Measurements from ENCODE around the gene MDH2. TPM values are rescaled to one million over a fixed set of nuclear protein-coding genes. Genes with fewer than 3 reads are reported as not detected.

MDH2 gene
- total and polyA plus RNA-seq, 4 donors = 54.3 to 200 (median 85.6) TPM

- ATAC-seq (ENCODE audit: insufficient read depth, low FRiP score) (no peak), DNase-seq (no peak)
- H3K4me1 ChIP-seq (ENCODE audit: control insufficient read depth in 5 of 5, insufficient read depth in 5 of 5, low read length in 5 of 5) = no peaks in the 10 kb centered on the region
- H3K27ac ChIP-seq (ENCODE audit: low read depth in 1 of 2, low read length in 1 of 2) = no peak overlapping the region
- peaks cover 25 to 81% (median 40%) of the 10 kb centered on the region in 4 donors for H3K36me3 ChIP-seq (ENCODE audit: control insufficient read depth in 4 of 4, insufficient read depth in 4 of 4, low read length in 4 of 4)
- no peak overlapping the region for H3K9ac ChIP-seq (ENCODE audit: insufficient read depth in 1 of 2, low read length in 2 of 2)
- WGBS, 2 donors = 86 to 87% methylated on average over 14 of the region's 14 CpGs
- H3K27me3 ChIP-seq (ENCODE audit: control insufficient read depth in 3 of 3, insufficient read depth in 3 of 3, low read length in 2 of 3) = no peaks in the 10 kb centered on the region
- H3K4me3 ChIP-seq = no peak overlapping the region
- H3K9me3 ChIP-seq (ENCODE audit: control insufficient read depth in 4 of 4, insufficient read depth in 3 of 4, low read length in 3 of 4) = no peaks in the 10 kb centered on the region
- no peak for TF ChIP-seq CTCF (IDR thresholded peaks at IDR 0.05; ENCODE audit: control extremely low read depth, extremely low read depth)
These were observed 15.6 kb downstream of the MDH2 start for GRCh38 chr7:76063525-76063924.

DNA sequence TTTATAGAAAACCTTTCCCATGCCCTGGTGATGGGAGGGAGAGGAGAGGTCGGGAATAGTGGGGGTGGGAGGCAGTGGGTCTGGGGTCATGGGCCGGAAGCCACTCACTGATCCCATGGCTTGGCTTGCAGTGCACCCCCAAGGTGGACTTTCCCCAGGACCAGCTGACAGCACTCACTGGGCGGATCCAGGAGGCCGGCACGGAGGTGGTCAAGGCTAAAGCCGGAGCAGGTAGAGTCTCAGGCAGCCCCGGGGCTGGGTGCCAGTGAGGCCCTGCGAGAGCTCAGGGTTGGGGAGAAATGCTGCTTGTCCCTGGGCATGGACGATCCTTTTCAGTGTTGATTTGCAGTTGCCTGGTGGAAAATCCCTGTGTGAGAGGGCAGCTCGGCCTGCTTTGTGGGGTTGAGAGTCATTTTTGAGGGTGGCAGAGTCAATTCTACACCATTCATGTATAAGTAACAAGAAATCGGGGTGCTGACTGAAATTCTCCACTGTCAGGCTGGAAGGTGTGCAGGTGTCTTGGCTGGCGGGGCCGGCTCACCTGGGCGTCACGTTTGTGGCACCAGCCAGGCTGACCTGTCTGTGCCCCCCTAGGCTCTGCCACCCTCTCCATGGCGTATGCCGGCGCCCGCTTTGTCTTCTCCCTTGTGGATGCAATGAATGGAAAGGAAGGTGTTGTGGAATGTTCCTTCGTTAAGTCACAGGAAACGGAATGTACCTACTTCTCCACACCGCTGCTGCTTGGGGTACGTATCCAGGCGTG, 16.5 kb downstream of the MDH2 start:
- 95 to 96% methylated on average over 24 of the region's 24 CpGs for WGBS, 2 donors
- Histone ChIP-seq H3K4me3 (no peak overlapping the region), H3K27ac (ENCODE audit: low read depth in 1 of 2, low read length in 1 of 2) (no peak overlapping the region), H3K9ac (ENCODE audit: insufficient read depth in 1 of 2, low read length in 2 of 2) (no peak overlapping the region), H3K9me3 (ENCODE audit: control insufficient read depth in 4 of 4, insufficient read depth in 3 of 4, low read length in 3 of 4) (no peaks in the 10 kb centered on the region), H3K36me3 (ENCODE audit: control insufficient read depth in 4 of 4, insufficient read depth in 4 of 4, low read length in 4 of 4) (peaks cover 25 to 74% (median 33%) of the 10 kb centered on the region in 4 donors), H3K4me1 (ENCODE audit: control insufficient read depth in 5 of 5, insufficient read depth in 5 of 5, low read length in 5 of 5) (peaks cover 0 to 2% (median 0%) of the 10 kb centered on the region in 5 donors), H3K27me3 (ENCODE audit: control insufficient read depth in 3 of 3, insufficient read depth in 3 of 3, low read length in 2 of 3) (no peaks in the 10 kb centered on the region)
- no peak for DNase-seq
- no peak for TF ChIP-seq CTCF (IDR thresholded peaks at IDR 0.05; ENCODE audit: control extremely low read depth, extremely low read depth)
- no peak for ATAC-seq (ENCODE audit: insufficient read depth, low FRiP score)

- DNase-seq = no peak
- ATAC-seq (ENCODE audit: insufficient read depth, low FRiP score) = no peak
- TF ChIP-seq CTCF (IDR thresholded peaks at IDR 0.05; ENCODE audit: control extremely low read depth, extremely low read depth) = no peak
- WGBS, 2 donors = 94% methylated on average over 14 of the region's 14 CpGs
- Histone ChIP-seq H3K9ac (ENCODE audit: insufficient read depth in 1 of 2, low read length in 2 of 2) (no peak overlapping the region), H3K4me1 (ENCODE audit: control insufficient read depth in 5 of 5, insufficient read depth in 5 of 5, low read length in 5 of 5) (peaks cover 0 to 7% (median 0%) of the 10 kb centered on the region in 5 donors), H3K27me3 (ENCODE audit: control insufficient read depth in 3 of 3, insufficient read depth in 3 of 3, low read length in 2 of 3) (no peaks in the 10 kb centered on the region), H3K36me3 (ENCODE audit: control insufficient read depth in 4 of 4, insufficient read depth in 4 of 4, low read length in 4 of 4) (peaks cover 24 to 68% (median 26%) of the 10 kb centered on the region in 4 donors), H3K9me3 (ENCODE audit: control insufficient read depth in 4 of 4, insufficient read depth in 3 of 4, low read length in 3 of 4) (no peaks in the 10 kb centered on the region), H3K27ac (ENCODE audit: low read depth in 1 of 2, low read length in 1 of 2) (no peak overlapping the region), H3K4me3 (no peak overlapping the region)
These were observed 17.2 kb downstream of the MDH2 start for GRCh38 chr7:76065016-76065612.
